GM12878 (cell line): Measurements from ENCODE around the gene STX10. TPM values are rescaled to one million over a fixed set of nuclear protein-coding genes. Genes with fewer than 3 reads are reported as not detected.

Experiments used
- ATF7 ChIP-seq: fragments of 450-650 bp; IDR thresholded peaks from 2 replicates; pipeline ENCODE4 v1.6.1; 2016; ENCODE audit warnings: low read depth, mild to moderate bottlenecking
- CREM ChIP-seq: IDR thresholded peaks from 2 replicates; pipeline ENCODE4 v1.6.1; 2014; ENCODE audit warnings: antibody characterized with exemption, low read depth
- HDAC2 ChIP-seq: fragments of 200-600 bp; sonication (generic); IDR thresholded peaks from 2 replicates; pipeline ENCODE4 v1.6.1; 2017
- LARP7 ChIP-seq: fragments of 450-650 bp; IDR thresholded peaks from 2 replicates; pipeline ENCODE4 v1.6.1; 2017; ENCODE audit warnings: mild to moderate bottlenecking
- NR2F1 ChIP-seq: fragments of 450-650 bp; conservative IDR thresholded peaks from 2 replicates; pipeline ENCODE4 v1.6.1; 2017; ENCODE audit warnings: mild to moderate bottlenecking
- RELB ChIP-seq: fragments of 450-650 bp; IDR thresholded peaks from 2 replicates; pipeline ENCODE4 v1.6.1; 2017; ENCODE audit warnings: low read depth, mild to moderate bottlenecking, moderate library complexity
- SMARCA5 ChIP-seq: fragments of 450-650 bp; IDR thresholded peaks from 2 replicates; pipeline ENCODE4 v1.6.1; 2017; ENCODE audit warnings: mild to moderate bottlenecking
- SMC3 ChIP-seq: IDR thresholded peaks from 2 replicates; pipeline ENCODE4 v1.6.1; 2011; ENCODE audit warnings: low read length, improper control_type of control experiment, borderline replicate concordance
- SP1 ChIP-seq: IDR thresholded peaks from one replicate; pipeline ENCODE4 v1.6.1; 2011; ENCODE audit warnings: low read depth, low read length
- TCF3 ChIP-seq: IDR thresholded peaks from 2 replicates; pipeline ENCODE4 v1.6.1; 2012; ENCODE audit warnings: low read depth, mild to moderate bottlenecking, low read length, borderline replicate concordance; ENCODE audit not compliant: insufficient read depth
- ZNF24 ChIP-seq: fragments of 450-650 bp; IDR thresholded peaks from 2 replicates; pipeline ENCODE4 v1.6.1; 2017; ENCODE audit warnings: antibody characterized with exemption, mild to moderate bottlenecking
- polyA plus RNA-seq, 11 experiments: library from polyadenylated mRNA; depleted of rRNA in 4 of 11; unstranded in 6 of 11; stranded (reverse) in 5 of 11; fragments of >200 nt; fragmentation: Nextera tagmentation in 4 of 11; fragmentation: Illumina TruSeq in 1 of 11; extraction: Ambion mirVana in 4 of 11; extraction: Trizol in 1 of 11; gene quantifications; 1 replicate in 1 of 11; 2 replicates in 10 of 11; pipeline versions ENCODE4 v1.2.1 to v1.2.3, GENCODE V29; 2011 to 2016; ENCODE audit warnings: inconsistent platforms in 2 of 11, missing spikeins in 2 of 11, low read depth in 1 of 11
- total RNA-seq, 4 experiments: library from RNA; depleted of rRNA in 3 of 4; stranded (reverse); fragments of >200 nt in 3 of 4; fragmentation: Illumina TruSeq in 1 of 4; extraction: Trizol in 1 of 4; gene quantifications; 2 replicates each; pipeline versions ENCODE4 v1.2.1 to v1.2.3, GENCODE V29; 2013 to 2021
- TF ChIP-seq, protein P1 (sequence below): fragments of 450-650 bp; IDR thresholded peaks from 2 replicates; pipeline ENCODE4 v1.6.1; 2017; ENCODE audit warnings: mild to moderate bottlenecking, moderate library complexity
- TF ChIP-seq, protein P2 (sequence below): IDR thresholded peaks from 2 replicates; pipeline ENCODE4 v1.6.1; 2012; ENCODE audit warnings: low read depth, low read length, improper control_type of control experiment
- TF ChIP-seq, protein P3 (sequence below): fragments of 450-650 bp; IDR thresholded peaks from 2 replicates; pipeline ENCODE4 v1.6.1; 2014; ENCODE audit warnings: mild to moderate bottlenecking

STX10 gene
- total and polyA plus RNA-seq, 10 of the 15 experiments (the other 5 are each of a cell fraction or from before 2014, with no cell fraction given): 0.56 to 76.1 (median 47.6) TPM

- peak; percentile 59 for TF ChIP-seq RELB
- TF ChIP-seq ATF7: peak; percentile 92
- peak; percentile 55; the same call in 1 of the 2 replicates for TF ChIP-seq LARP7
- TF ChIP-seq, protein P1, sequence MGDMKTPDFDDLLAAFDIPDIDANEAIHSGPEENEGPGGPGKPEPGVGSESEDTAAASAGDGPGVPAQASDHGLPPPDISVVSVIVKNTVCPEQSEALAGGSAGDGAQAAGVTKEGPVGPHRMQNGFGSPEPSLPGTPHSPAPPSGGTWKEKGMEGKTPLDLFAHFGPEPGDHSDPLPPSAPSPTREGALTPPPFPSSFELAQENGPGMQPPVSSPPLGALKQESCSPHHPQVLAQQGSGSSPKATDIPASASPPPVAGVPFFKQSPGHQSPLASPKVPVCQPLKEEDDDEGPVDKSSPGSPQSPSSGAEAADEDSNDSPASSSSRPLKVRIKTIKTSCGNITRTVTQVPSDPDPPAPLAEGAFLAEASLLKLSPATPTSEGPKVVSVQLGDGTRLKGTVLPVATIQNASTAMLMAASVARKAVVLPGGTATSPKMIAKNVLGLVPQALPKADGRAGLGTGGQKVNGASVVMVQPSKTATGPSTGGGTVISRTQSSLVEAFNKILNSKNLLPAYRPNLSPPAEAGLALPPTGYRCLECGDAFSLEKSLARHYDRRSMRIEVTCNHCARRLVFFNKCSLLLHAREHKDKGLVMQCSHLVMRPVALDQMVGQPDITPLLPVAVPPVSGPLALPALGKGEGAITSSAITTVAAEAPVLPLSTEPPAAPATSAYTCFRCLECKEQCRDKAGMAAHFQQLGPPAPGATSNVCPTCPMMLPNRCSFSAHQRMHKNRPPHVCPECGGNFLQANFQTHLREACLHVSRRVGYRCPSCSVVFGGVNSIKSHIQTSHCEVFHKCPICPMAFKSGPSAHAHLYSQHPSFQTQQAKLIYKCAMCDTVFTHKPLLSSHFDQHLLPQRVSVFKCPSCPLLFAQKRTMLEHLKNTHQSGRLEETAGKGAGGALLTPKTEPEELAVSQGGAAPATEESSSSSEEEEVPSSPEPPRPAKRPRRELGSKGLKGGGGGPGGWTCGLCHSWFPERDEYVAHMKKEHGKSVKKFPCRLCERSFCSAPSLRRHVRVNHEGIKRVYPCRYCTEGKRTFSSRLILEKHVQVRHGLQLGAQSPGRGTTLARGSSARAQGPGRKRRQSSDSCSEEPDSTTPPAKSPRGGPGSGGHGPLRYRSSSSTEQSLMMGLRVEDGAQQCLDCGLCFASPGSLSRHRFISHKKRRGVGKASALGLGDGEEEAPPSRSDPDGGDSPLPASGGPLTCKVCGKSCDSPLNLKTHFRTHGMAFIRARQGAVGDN: peak; percentile 57
- 0 out of 2 replicates have a peak, but pooled peaks have one; percentile 42 for TF ChIP-seq TCF3
- peak; percentile 21; the same call in 1 of the 2 replicates for TF ChIP-seq ZNF24
- peak; percentile 25; the same call in 1 of the 2 replicates for TF ChIP-seq NR2F1
- TF ChIP-seq, protein P2, sequence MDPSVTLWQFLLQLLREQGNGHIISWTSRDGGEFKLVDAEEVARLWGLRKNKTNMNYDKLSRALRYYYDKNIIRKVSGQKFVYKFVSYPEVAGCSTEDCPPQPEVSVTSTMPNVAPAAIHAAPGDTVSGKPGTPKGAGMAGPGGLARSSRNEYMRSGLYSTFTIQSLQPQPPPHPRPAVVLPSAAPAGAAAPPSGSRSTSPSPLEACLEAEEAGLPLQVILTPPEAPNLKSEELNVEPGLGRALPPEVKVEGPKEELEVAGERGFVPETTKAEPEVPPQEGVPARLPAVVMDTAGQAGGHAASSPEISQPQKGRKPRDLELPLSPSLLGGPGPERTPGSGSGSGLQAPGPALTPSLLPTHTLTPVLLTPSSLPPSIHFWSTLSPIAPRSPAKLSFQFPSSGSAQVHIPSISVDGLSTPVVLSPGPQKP: peak; percentile 45; the same call in 1 of the 2 replicates
- 0 out of 2 replicates have a peak, but pooled peaks have one; percentile 13 for TF ChIP-seq SMC3
- TF ChIP-seq, protein P3, sequence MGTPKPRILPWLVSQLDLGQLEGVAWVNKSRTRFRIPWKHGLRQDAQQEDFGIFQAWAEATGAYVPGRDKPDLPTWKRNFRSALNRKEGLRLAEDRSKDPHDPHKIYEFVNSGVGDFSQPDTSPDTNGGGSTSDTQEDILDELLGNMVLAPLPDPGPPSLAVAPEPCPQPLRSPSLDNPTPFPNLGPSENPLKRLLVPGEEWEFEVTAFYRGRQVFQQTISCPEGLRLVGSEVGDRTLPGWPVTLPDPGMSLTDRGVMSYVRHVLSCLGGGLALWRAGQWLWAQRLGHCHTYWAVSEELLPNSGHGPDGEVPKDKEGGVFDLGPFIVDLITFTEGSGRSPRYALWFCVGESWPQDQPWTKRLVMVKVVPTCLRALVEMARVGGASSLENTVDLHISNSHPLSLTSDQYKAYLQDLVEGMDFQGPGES: no peak
- TF ChIP-seq SMARCA5: no peak; the same call in 1 of the 2 replicates
- no peak for TF ChIP-seq HDAC2
- no peak for TF ChIP-seq SP1
- TF ChIP-seq CREM: peak; percentile 93
These were observed 4.1 kb upstream of the STX10 start (continued) for GRCh38 chr19:13154241-13154778.
